Measurements from ENCODE around the gene DAPK2. TPM values are rescaled to one million over a fixed set of nuclear protein-coding genes. Genes with fewer than 3 reads are reported as not detected.

The DAPK2 gene
- total RNA-seq, 1 experiment from 2014 or later = 2.3 TPM

DNA sequence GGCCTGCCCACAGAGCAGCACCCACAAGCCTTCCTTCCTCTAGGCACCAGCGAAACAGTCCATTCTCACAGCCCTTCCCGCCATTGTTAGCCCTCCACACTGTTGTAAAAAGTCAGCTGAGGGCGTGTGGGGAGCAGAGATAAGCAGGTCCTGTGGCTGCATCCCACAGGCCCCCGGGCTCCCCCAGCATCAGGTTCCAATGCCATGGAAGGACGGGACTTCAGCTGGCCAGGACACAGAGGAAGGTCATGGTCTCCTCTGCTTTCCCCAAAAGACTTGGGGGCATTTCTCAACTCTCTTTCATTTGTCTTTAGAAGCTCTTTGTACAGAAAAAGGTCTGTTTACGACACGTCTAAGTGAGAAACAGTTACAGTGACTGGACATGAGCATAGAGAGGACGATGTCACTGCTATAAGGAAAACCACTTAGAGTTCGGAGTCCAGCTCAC is 127.4 kb downstream of the DAPK2 start:
- no peak for TF ChIP-seq CDX4 (CRISPR knock-in tag; IDR thresholded peaks at IDR 0.05; ENCODE audit: borderline replicate concordance)
- Mint-ChIP-seq H3K27me3 (ENCODE audit: low read depth) (no peaks in the 10 kb centered on the region), H3K9me3 (no peaks in the 10 kb centered on the region), H3K4me1 (peaks cover 27% of the 10 kb centered on the region), H3K27ac (no peak overlapping the region), H3K4me3 (no peak overlapping the region), H3K36me3 (no peaks in the 10 kb centered on the region)
- ATAC-seq (no peak), DNase-seq (ENCODE audit: low spot score) (no peak)
- CTCF ChIA-PET = interaction anchor here (1.1 to 2.3 kb wide), 4 partner anchors 26 to 225 kb away, joined by 3 to 19 read pairs (median 4); no protein-coding TSS in a partner anchor
- POLR2A ChIA-PET = no interaction called here

- H3K36me3 Mint-ChIP-seq = no peaks in the 10 kb centered on the region
- POLR2A ChIA-PET = interaction anchor here (0.5 kb wide), 1 partner anchor 136 kb away, joined by 3 read pairs; no protein-coding TSS in a partner anchor
- H3K27ac Mint-ChIP-seq = no peak overlapping the region
- CTCF ChIA-PET = interaction anchor here (1.0 to 2.3 kb wide), 4 partner anchors 10 to 225 kb away, joined by 3 to 19 read pairs (median 4); no protein-coding TSS in a partner anchor
- H3K4me1 Mint-ChIP-seq = peaks cover 27% of the 10 kb centered on the region
- no peaks in the 10 kb centered on the region for H3K27me3 Mint-ChIP-seq (ENCODE audit: low read depth)
- H3K4me3 Mint-ChIP-seq = no peak overlapping the region
- no peaks in the 10 kb centered on the region for H3K9me3 Mint-ChIP-seq
- no peak for DNase-seq (ENCODE audit: low spot score)
- TF ChIP-seq, protein P1, sequence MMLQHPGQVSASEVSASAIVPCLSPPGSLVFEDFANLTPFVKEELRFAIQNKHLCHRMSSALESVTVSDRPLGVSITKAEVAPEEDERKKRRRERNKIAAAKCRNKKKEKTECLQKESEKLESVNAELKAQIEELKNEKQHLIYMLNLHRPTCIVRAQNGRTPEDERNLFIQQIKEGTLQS (CRISPR knock-in tag; conservative IDR thresholded peaks at IDR 0.05) = no peak
- TF ChIP-seq, protein P2, sequence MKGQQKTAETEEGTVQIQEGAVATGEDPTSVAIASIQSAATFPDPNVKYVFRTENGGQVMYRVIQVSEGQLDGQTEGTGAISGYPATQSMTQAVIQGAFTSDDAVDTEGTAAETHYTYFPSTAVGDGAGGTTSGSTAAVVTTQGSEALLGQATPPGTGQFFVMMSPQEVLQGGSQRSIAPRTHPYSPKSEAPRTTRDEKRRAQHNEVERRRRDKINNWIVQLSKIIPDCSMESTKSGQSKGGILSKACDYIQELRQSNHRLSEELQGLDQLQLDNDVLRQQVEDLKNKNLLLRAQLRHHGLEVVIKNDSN (CRISPR knock-in tag; IDR thresholded peaks at IDR 0.05) = no peak
- TF ChIP-seq TEAD4 (CRISPR knock-in tag; IDR thresholded peaks at IDR 0.05) = no peak
- no peak for TF ChIP-seq HMGXB4 (CRISPR knock-in tag; IDR thresholded peaks at IDR 0.05)
- TF ChIP-seq, protein P3, sequence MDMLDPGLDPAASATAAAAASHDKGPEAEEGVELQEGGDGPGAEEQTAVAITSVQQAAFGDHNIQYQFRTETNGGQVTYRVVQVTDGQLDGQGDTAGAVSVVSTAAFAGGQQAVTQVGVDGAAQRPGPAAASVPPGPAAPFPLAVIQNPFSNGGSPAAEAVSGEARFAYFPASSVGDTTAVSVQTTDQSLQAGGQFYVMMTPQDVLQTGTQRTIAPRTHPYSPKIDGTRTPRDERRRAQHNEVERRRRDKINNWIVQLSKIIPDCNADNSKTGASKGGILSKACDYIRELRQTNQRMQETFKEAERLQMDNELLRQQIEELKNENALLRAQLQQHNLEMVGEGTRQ (CRISPR knock-in tag; IDR thresholded peaks at IDR 0.05) = no peak
- TF ChIP-seq SMAD4 (CRISPR knock-in tag; IDR thresholded peaks at IDR 0.05) = no peak
- ATAC-seq = no peak
These were observed 128.0 kb downstream of the DAPK2 start for GRCh38 chr15:63918317-63918672.

DNA sequence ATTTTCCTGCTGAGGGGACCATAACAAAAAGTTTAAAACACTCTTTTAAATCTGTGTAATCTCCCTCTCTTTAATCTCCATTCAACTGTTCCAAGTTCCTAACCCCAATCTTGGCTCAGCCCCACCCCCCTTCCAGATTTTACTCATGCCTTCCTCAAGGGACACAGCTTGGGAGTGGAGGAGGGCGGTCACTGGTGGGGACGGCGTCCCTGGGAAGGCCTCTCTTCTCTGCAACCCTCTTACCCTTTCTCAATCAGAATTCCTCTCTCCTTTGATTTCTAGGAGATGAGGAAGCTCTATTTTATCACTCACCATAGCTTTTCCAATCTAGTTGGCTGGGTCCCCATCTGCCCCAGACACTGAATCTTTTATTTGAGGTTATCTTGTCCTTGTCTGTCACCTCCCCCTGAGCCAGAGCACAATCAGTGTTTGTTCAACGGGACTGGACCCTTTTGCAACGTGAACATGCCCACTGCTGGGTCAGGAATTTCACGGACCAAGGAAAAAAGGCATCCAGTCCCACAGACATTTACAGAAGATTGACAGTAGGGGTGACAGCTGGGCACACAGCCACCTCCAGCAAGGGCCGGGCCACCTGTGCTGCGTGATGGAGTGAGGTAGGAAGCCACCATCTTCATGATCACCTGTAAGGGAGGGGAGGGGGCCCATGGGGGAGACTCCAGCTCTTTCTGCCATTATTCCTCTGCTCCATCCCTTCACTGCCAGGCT is 128.5 kb downstream of the DAPK2 start:
- POLR2A ChIA-PET = interaction anchor here (0.5 kb wide), 1 partner anchor 136 kb away, joined by 3 read pairs; no protein-coding TSS in a partner anchor
- peaks cover 27% of the 10 kb centered on the region for H3K4me1 Mint-ChIP-seq
- CTCF ChIA-PET = interaction anchor here (0.7 to 2.3 kb wide), 5 partner anchors 11 to 226 kb away, joined by 3 to 19 read pairs (median 3); no protein-coding TSS in a partner anchor
- no peak overlapping the region for H3K4me3 Mint-ChIP-seq
- H3K27me3 Mint-ChIP-seq (ENCODE audit: low read depth) = no peaks in the 10 kb centered on the region
- H3K36me3 Mint-ChIP-seq = no peaks in the 10 kb centered on the region
- no peak for DNase-seq (ENCODE audit: low spot score)
- H3K27ac Mint-ChIP-seq = no peak overlapping the region; the same call in 1 of the 2 replicates
- TF ChIP-seq E2F4 (CRISPR knock-in tag; IDR thresholded peaks at IDR 0.05; ENCODE audit: borderline replicate concordance, low read depth) (no peak), ATF2 (CRISPR knock-in tag; IDR thresholded peaks at IDR 0.05; ENCODE audit: borderline replicate concordance, low read depth) (no peak), GABPB1 (CRISPR knock-in tag; IDR thresholded peaks at IDR 0.05) (no peak), ZNF232 (CRISPR knock-in tag; IDR thresholded peaks at IDR 0.05) (no peak)
- ATAC-seq = no peak
- no peaks in the 10 kb centered on the region for H3K9me3 Mint-ChIP-seq

All from WTC11 (cell line).